ENCODE data around the gene HEXIM1. TPM values are rescaled to one million over a fixed set of nuclear protein-coding genes. Genes with fewer than 3 reads are reported as not detected.

HEXIM1 gene
- polyA plus RNA-seq, 3 donors: 2.2 to 14.8 (median 2.5) TPM

DNA sequence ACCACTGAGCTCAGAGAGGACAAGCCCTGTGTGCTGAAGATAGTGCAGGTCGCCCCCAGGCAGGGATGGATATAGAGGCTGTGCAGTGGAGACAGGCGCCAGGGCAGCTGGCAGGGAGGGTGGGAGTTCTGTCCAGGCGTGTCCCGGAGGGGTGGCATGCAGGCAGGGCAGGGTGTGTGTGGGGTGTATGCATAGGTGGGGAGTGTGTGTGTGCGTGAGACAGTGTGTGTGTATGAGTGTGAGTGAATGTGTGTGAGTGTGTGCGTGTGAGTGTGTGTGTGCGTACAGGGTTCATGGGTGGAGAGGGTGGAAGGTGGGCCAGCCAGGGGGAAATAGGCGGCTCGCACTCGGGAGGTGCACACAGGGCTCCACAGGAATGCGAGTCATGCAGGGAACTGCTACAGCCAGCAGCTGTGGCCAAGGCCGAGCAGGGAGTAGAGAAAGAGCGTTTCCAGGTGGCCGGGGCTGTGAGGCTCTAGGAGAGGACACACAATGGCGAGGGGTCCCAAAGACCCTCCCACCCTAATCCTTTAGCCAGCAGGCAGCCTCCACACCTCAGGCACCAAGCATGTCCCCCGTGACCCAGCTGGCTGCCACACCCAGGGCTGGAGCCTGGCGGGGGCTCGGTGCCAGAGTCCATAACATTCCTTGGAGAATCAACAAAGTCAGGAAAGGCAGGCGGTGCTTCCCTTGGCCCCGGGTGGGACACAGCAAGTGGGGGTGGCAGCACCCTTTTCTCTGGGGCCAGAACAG, 20.6 kb upstream of the HEXIM1 start:
- 93% methylated on average over 12 of the region's 20 CpGs for WGBS (ENCODE audit: insufficient coverage)
- Histone ChIP-seq H3K27me3 (ENCODE audit: control insufficient read depth in 2 of 2, insufficient read depth in 2 of 2, low read length in 2 of 2) (peaks cover 0 to 8% of the 10 kb centered on the region in 2 donors), H3K4me1 (ENCODE audit: control insufficient read depth in 1 of 2, insufficient read depth in 2 of 2, low read length in 2 of 2) (peaks cover 25 to 37% of the 10 kb centered on the region in 2 donors), H3K4me2 (replicated peaks; ENCODE audit: extremely low read depth, low read length, poor library complexity, severe bottlenecking) (no peak overlapping the region), H3K9ac (ENCODE audit: insufficient read depth, low read length, poor library complexity, severe bottlenecking) (no peak overlapping the region), H3K9me3 (replicated peaks in 1 of 2; ENCODE audit: control insufficient read depth in 1 of 2, insufficient read depth in 1 of 2, low read length in 2 of 2) (no peaks in the 10 kb centered on the region), H3K79me2 (ENCODE audit: insufficient read depth, low read length) (no peaks in the 10 kb centered on the region), H4K20me1 (ENCODE audit: insufficient read depth, low read length) (no peaks in the 10 kb centered on the region), H2AFZ (ENCODE audit: insufficient read depth, low read depth, low read length, poor library complexity, severe bottlenecking) (no peak overlapping the region), H3K4me3 (replicated peaks in 1 of 3; ENCODE audit: low read depth in 2 of 3, low read length in 3 of 3) (no peak overlapping the region), H3K36me3 (replicated peaks in 1 of 2; ENCODE audit: control insufficient read depth in 1 of 2, insufficient read depth in 2 of 2, low read length in 2 of 2) (no peaks in the 10 kb centered on the region), H3K27ac (ENCODE audit: low read depth in 1 of 2, low read length in 2 of 2) (no peak overlapping the region)
- Mint-ChIP-seq H3K4me1 (peaks cover 33% of the 10 kb centered on the region), H3K4me3 (no peak overlapping the region), H3K27ac (peak overlapping the region in 1 of 7 donors; percentile 21), H3K27me3 (ENCODE audit: low read depth in 3 of 3) (peaks cover 7 to 14% (median 12%) of the 10 kb centered on the region in 3 donors), H3K36me3 (no peaks in the 10 kb centered on the region), H3K9me3 (no peaks in the 10 kb centered on the region)
- no peak for TF ChIP-seq CTCF (IDR thresholded peaks at IDR 0.05)
- DNase-seq: no peak
- intact Hi-C loops (cut with micrococcal nuclease): no loop called here

GRCh38 chr17:45128331-45128730, 19.9 kb upstream of the HEXIM1 start:
- Mint-ChIP-seq H3K4me3 (no peak overlapping the region), H3K9me3 (no peaks in the 10 kb centered on the region), H3K27me3 (ENCODE audit: low read depth in 3 of 3) (peaks cover 7 to 15% (median 12%) of the 10 kb centered on the region in 3 donors), H3K4me1 (peaks cover 30% of the 10 kb centered on the region), H3K36me3 (no peaks in the 10 kb centered on the region), H3K27ac (no peak overlapping the region)
- Histone ChIP-seq H3K9me3 (replicated peaks in 1 of 2; ENCODE audit: control insufficient read depth in 1 of 2, insufficient read depth in 1 of 2, low read length in 2 of 2) (no peaks in the 10 kb centered on the region), H3K4me2 (replicated peaks; ENCODE audit: extremely low read depth, low read length, poor library complexity, severe bottlenecking) (no peak overlapping the region), H3K4me1 (ENCODE audit: control insufficient read depth in 1 of 2, insufficient read depth in 2 of 2, low read length in 2 of 2) (peaks cover 27 to 37% of the 10 kb centered on the region in 2 donors), H3K27ac (ENCODE audit: low read depth in 1 of 2, low read length in 2 of 2) (no peak overlapping the region), H4K20me1 (ENCODE audit: insufficient read depth, low read length) (no peaks in the 10 kb centered on the region), H3K79me2 (ENCODE audit: insufficient read depth, low read length) (no peaks in the 10 kb centered on the region), H2AFZ (ENCODE audit: insufficient read depth, low read depth, low read length, poor library complexity, severe bottlenecking) (no peak overlapping the region), H3K4me3 (replicated peaks in 1 of 3; ENCODE audit: low read depth in 2 of 3, low read length in 3 of 3) (no peak overlapping the region), H3K27me3 (ENCODE audit: control insufficient read depth in 2 of 2, insufficient read depth in 2 of 2, low read length in 2 of 2) (peaks cover 0 to 8% of the 10 kb centered on the region in 2 donors), H3K36me3 (replicated peaks in 1 of 2; ENCODE audit: control insufficient read depth in 1 of 2, insufficient read depth in 2 of 2, low read length in 2 of 2) (no peaks in the 10 kb centered on the region), H3K9ac (ENCODE audit: insufficient read depth, low read length, poor library complexity, severe bottlenecking) (no peak overlapping the region)
- no peak for TF ChIP-seq CTCF (IDR thresholded peaks at IDR 0.05)
- intact Hi-C loops (cut with micrococcal nuclease): no loop called here
- no CpG with 5 or more reads among the region's 5 CpGs for WGBS (ENCODE audit: insufficient coverage)
- DNase-seq: no peak
